Measurements from ENCODE around the gene ZNF10.

Gene ZNF10

DNA sequence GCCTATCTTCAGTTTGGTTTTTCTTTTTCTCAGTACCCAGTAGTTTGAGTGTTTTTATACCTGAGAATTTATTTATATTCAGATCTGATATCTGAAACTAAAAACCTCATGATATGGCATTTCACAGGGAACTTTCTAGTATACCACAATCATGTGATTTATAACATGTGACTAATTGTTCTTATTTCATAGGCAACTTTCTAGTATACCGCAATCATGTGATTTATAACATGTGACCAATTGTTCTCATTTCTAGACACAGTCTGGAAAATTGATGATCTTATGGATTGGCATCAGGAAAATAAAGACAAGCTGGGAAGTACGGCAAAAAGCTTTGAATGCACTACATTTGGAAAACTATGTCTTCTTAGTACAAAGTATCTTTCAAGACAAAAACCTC, 71.5 kb downstream of the ZNF10 start:
- no peak for DNase-seq (ENCODE audit: low read depth)

DNA sequence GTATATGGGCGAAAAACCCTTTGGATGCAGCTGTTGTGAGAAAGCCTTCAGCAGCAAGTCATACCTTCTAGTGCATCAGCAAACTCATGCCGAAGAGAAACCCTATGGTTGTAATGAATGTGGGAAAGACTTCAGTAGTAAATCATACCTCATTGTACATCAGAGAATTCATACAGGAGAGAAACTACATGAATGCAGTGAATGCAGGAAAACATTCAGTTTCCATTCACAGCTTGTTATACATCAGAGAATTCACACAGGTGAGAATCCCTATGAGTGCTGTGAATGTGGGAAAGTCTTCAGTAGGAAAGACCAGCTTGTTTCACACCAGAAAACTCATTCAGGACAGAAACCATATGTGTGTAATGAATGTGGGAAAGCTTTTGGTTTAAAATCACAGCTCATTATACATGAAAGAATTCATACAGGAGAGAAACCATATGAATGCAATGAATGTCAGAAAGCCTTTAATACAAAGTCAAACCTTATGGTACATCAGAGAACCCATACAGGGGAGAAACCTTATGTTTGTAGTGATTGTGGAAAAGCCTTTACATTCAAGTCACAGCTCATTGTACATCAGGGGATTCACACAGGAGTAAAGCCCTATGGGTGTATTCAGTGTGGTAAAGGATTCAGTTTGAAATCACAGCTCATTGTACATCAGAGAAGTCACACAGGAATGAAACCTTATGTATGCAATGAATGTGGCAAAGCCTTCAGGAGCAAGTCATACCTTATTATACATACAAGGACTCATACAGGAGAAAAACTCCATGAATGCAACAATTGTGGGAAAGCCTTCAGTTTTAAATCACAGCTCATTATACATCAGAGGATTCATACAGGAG, 72.3 kb downstream of the ZNF10 start:
- DNase-seq (ENCODE audit: low read depth), result no peak

DNA sequence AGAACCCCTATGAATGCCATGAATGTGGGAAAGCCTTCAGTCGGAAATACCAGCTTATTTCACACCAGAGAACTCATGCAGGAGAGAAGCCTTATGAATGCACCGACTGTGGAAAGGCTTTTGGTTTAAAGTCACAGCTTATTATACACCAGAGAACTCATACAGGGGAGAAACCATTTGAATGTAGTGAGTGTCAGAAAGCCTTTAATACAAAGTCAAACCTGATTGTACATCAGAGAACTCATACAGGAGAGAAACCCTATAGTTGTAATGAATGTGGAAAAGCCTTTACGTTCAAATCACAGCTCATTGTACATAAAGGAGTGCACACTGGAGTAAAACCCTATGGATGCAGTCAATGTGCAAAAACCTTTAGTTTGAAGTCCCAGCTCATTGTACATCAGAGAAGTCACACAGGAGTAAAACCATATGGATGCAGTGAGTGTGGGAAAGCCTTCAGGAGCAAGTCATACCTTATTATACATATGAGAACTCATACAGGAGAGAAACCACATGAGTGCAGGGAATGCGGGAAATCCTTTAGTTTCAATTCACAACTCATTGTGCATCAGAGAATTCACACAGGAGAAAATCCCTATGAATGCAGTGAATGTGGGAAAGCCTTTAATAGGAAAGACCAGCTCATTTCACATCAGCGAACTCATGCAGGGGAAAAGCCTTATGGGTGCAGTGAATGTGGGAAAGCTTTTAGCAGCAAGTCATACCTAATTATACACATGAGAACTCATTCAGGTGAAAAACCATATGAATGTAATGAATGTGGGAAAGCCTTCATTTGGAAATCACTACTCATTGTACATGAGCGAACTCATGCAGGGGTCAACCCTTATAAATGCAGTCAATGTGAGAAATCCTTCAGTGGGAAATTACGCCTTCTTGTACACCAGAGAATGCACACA, 73.2 kb downstream of the ZNF10 start:
- no peak for DNase-seq (ENCODE audit: low read depth)

DNA sequence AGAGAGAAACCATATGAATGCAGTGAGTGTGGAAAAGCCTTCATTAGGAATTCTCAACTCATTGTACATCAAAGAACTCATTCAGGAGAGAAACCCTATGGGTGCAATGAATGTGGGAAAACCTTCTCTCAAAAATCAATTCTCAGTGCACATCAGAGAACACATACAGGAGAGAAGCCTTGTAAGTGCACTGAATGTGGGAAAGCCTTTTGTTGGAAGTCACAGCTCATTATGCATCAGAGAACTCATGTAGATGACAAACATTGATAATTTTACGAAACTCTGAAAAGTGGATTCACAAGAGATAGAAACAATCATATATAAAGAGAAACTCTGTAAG, 73.8 kb downstream of the ZNF10 start:
- no peak for DNase-seq (ENCODE audit: low read depth)

DNA sequence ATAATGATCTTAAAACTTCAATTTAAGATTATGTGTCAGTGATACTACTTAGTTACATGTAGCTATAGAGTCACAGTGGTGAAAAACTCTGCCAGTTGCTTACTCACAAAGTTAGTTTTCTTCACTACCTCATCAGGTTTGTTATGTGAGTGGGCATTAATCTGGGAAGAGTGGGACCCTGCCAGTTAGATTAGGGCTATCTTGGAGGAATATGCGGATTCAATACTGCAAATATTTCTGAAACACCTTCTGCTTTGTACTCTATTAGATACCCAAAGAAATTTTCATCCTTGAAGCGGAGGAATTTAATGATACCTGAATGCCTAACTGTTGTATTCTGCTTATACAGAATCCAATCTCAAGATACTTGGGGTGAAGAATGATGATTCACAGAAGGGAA, 76.0 kb downstream of the ZNF10 start:
- no peak for DNase-seq (ENCODE audit: low read depth)

Measured in stimulated activated CD8-positive, alpha-beta memory T cell treated with anti-CD3 and anti-CD28 coated beads, Interleukin-15, amount 100 ng/mL, for 24 hours (primary cell).